Loucy (cell line): ENCODE results near the gene SOCS7.

Experiments
- H2AFZ ChIP-seq: fragments of 200-600 bp; sonication (generic); 2 replicates; pipeline ENCODE4 v1.6.0; 2016; ENCODE audit warnings: antibody characterized with exemption, mild to moderate bottlenecking, low read length, moderate library complexity
- H3F3A ChIP-seq: fragments of 200-600 bp; 2 replicates; pipeline ENCODE4 v1.6.0; 2016; ENCODE audit warnings: antibody characterized with exemption, low read depth, mild to moderate bottlenecking
- H3K27me3 ChIP-seq: fragments of 200-600 bp; sonication (generic); 2 replicates; pipeline ENCODE4 v1.6.1; 2014; ENCODE audit warnings: low read length, mild to moderate bottlenecking; ENCODE audit not compliant: insufficient read depth, poor library complexity, severe bottlenecking
- H3K36me3 ChIP-seq: fragments of 200-600 bp; sonication (generic); 2 replicates; pipeline ENCODE4 v1.6.1; 2016; ENCODE audit warnings: low read length; ENCODE audit not compliant: insufficient read depth
- H3K4me1 ChIP-seq: fragments of 200-600 bp; sonication (generic); 2 replicates; pipeline ENCODE4 v1.5.1; 2014; ENCODE audit warnings: low read length, mild to moderate bottlenecking; ENCODE audit not compliant: insufficient read depth, poor library complexity, severe bottlenecking
- H3K4me2 ChIP-seq: fragments of 200-600 bp; sonication (generic); 2 replicates; pipeline ENCODE4 v1.6.0; 2014; ENCODE audit warnings: antibody characterized with exemption, low read length, low read depth, mild to moderate bottlenecking; ENCODE audit not compliant: poor library complexity, severe bottlenecking
- H3K4me3 ChIP-seq: fragments of 200-600 bp; sonication (generic); 2 replicates; pipeline ENCODE4 v1.5.1; 2014; ENCODE audit warnings: low read length, mild to moderate bottlenecking, mixed read lengths; ENCODE audit not compliant: poor library complexity, severe bottlenecking
- H3K79me2 ChIP-seq: fragments of 200-600 bp; sonication (generic); 2 replicates; pipeline ENCODE4 v1.6.1; 2014; ENCODE audit warnings: low read length; ENCODE audit not compliant: insufficient read depth
- H3K9ac ChIP-seq: fragments of 200-600 bp; sonication (generic); 2 replicates; pipeline ENCODE4 v1.6.0; 2014; ENCODE audit warnings: mild to moderate bottlenecking, low read depth, low read length, moderate library complexity; ENCODE audit not compliant: poor library complexity, severe bottlenecking
- H3K9me2 ChIP-seq: fragments of 200-600 bp; sonication (generic); replicated peaks from 2 replicates; pipeline ENCODE4 v1.6.1; 2016; ENCODE audit warnings: low read depth, low read length, mixed read lengths
- H3K9me3 ChIP-seq: fragments of 200-600 bp; sonication (generic); 2 replicates; pipeline ENCODE4 v1.6.1; 2014; ENCODE audit warnings: mild to moderate bottlenecking, antibody characterized with exemption, low read length, low read depth; ENCODE audit not compliant: insufficient read depth
- H4K20me1 ChIP-seq: fragments of 200-600 bp; sonication (generic); 2 replicates; pipeline ENCODE4 v1.6.0; 2014; ENCODE audit warnings: antibody characterized with exemption, low read length, mild to moderate bottlenecking; ENCODE audit not compliant: insufficient read depth, poor library complexity, severe bottlenecking
- EZH2phosphoT487 ChIP-seq: fragments of 200-600 bp; IDR thresholded peaks from 2 replicates; pipeline ENCODE4 v1.6.1; 2018; ENCODE audit warnings: antibody characterized with exemption, mild to moderate bottlenecking, moderate library complexity, borderline replicate concordance
- TF ChIP-seq, protein P1 (sequence below): fragments of 200-600 bp; sonication (generic); conservative IDR thresholded peaks from 2 replicates; pipeline ENCODE4 v1.5.1; 2014; ENCODE audit warnings: mild to moderate bottlenecking, antibody characterized with exemption, low read length

Gene SOCS7

DNA sequence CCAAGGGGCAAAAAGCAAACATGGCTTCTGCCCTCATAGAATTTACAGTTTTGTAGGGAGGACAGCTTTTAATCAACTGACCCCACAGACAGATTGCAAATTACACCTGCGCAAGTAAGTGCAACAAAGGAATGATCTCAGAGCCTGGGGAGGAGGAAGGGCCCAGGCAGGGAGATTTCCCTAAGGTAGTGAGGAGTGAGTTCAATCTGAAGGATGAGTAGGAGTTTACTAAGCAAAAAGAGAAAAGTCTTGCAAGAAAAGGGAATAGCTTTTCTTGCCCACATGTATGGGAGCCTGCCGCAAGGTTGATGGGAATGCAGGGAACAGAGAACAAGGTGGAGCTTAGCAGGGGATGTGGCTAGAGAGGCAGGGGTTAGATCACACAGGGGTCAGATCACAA, 1.6 kb upstream of the SOCS7 start:
- H3K79me2 ChIP-seq: peaks cover 30% of the 10 kb centered on the region
- H3K4me1 ChIP-seq: peaks cover 29% of the 10 kb centered on the region
- H3K9ac ChIP-seq: no peak overlapping the region
- no peak overlapping the region for H3K4me2 ChIP-seq
- no peak overlapping the region for H2AFZ ChIP-seq
- H3K9me3 ChIP-seq: no peaks in the 10 kb centered on the region
- no peak for TF ChIP-seq EZH2phosphoT487
- TF ChIP-seq, protein P1, sequence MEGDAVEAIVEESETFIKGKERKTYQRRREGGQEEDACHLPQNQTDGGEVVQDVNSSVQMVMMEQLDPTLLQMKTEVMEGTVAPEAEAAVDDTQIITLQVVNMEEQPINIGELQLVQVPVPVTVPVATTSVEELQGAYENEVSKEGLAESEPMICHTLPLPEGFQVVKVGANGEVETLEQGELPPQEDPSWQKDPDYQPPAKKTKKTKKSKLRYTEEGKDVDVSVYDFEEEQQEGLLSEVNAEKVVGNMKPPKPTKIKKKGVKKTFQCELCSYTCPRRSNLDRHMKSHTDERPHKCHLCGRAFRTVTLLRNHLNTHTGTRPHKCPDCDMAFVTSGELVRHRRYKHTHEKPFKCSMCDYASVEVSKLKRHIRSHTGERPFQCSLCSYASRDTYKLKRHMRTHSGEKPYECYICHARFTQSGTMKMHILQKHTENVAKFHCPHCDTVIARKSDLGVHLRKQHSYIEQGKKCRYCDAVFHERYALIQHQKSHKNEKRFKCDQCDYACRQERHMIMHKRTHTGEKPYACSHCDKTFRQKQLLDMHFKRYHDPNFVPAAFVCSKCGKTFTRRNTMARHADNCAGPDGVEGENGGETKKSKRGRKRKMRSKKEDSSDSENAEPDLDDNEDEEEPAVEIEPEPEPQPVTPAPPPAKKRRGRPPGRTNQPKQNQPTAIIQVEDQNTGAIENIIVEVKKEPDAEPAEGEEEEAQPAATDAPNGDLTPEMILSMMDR: no peak
- peaks cover 22% of the 10 kb centered on the region for H4K20me1 ChIP-seq
- no peak overlapping the region for H3K4me3 ChIP-seq
- H3K27me3 ChIP-seq: no peaks in the 10 kb centered on the region
- no peaks in the 10 kb centered on the region for H3K36me3 ChIP-seq
- H3F3A ChIP-seq: no peaks in the 10 kb centered on the region
- no peaks in the 10 kb centered on the region for H3K9me2 ChIP-seq

GRCh38 chr17:38352245-38353085, 821 bp downstream of the SOCS7 start:
- Histone ChIP-seq H2AFZ (peak overlapping the region; percentile 67), H3K9ac (peak overlapping the region; percentile 81), H3F3A (no peaks in the 10 kb centered on the region), H3K9me3 (no peaks in the 10 kb centered on the region), H3K36me3 (no peaks in the 10 kb centered on the region), H3K27me3 (no peaks in the 10 kb centered on the region), H3K4me1 (peaks cover 49% of the 10 kb centered on the region), H3K79me2 (peaks cover 53% of the 10 kb centered on the region), H3K4me2 (peak overlapping the region; percentile 88), H4K20me1 (peaks cover 26% of the 10 kb centered on the region), H3K9me2 (no peaks in the 10 kb centered on the region), H3K4me3 (peak overlapping the region; percentile 81)
- TF ChIP-seq, protein P1: no peak
- no peak for TF ChIP-seq EZH2phosphoT487

DNA sequence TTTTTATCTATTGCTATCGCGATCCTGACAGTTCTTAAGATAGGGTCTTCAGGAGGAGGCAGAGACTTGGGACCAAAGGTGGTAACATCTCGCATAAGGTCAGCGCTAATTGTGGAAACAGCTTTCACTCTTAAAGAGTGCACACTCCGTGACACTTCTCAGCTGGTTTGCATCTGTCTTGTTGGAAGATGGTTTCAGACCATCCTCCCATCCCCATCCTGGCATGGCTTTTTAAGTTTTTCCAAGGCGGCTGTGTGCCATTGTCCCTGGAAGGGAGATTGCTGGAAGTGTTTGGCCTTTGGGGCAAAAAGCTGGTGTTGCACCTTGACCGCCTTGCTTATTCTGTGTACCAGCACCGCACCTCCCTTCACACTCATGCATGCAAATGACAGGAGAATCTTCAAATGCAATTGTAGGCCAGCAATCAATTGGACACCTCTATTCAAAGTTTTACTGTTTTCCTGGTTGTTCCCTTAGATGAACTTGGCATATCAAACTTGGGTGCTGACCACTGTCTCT, 1.5 kb downstream of the SOCS7 start:
- Histone ChIP-seq H3K9me3 (no peaks in the 10 kb centered on the region), H3K9me2 (no peaks in the 10 kb centered on the region), H3K4me3 (peak overlapping the region; percentile 81), H3K4me2 (peak overlapping the region; percentile 88), H3F3A (no peaks in the 10 kb centered on the region), H4K20me1 (peaks cover 27% of the 10 kb centered on the region), H3K9ac (peak overlapping the region; percentile 81), H3K79me2 (peaks cover 60% of the 10 kb centered on the region), H3K27me3 (no peaks in the 10 kb centered on the region), H2AFZ (peak overlapping the region; percentile 67; the same call in 1 of the 2 replicates), H3K36me3 (no peaks in the 10 kb centered on the region), H3K4me1 (peaks cover 56% of the 10 kb centered on the region)
- TF ChIP-seq, protein P1: no peak
- no peak for TF ChIP-seq EZH2phosphoT487
